ENCODE results near the gene ANGPTL2. TPM values are rescaled to one million over a fixed set of nuclear protein-coding genes. Genes with fewer than 3 reads are reported as not detected.

ANGPTL2 gene
- total and polyA plus RNA-seq, 2 of the 4 experiments (the other 2 are of a cell fraction), result 9.5 to 25.1 TPM

- CTCF ChIA-PET, result no interaction called here
- Histone ChIP-seq H3K14ac (replicated peaks; ENCODE audit: low read depth, low read length) (no peak overlapping the region), H3K18ac (ENCODE audit: low read depth, low read length) (no peak overlapping the region; the same call in 1 of the 2 replicates), H2BK20ac (ENCODE audit: low read depth, low read length) (no peak overlapping the region), H4K8ac (ENCODE audit: low read depth in 2 of 2, low read length in 2 of 2) (no peak overlapping the region), H4K91ac (ENCODE audit: insufficient read depth, low read depth, low read length) (no peak overlapping the region), H2AK9ac (replicated peaks; ENCODE audit: low read depth, low read length, poor library complexity) (no peak overlapping the region), H3K79me1 (ENCODE audit: low read depth in 1 of 2, low read length in 2 of 2) (no peaks in the 10 kb centered on the region), H2BK15ac (ENCODE audit: low read depth, low read length) (no peak overlapping the region), H4K5ac (ENCODE audit: low read depth, low read length) (no peak overlapping the region), H2AK5ac (ENCODE audit: low read depth, low read length) (no peak overlapping the region), H3K4me3 (ENCODE audit: insufficient read depth, low read depth, low read length) (no peak overlapping the region), H4K20me1 (ENCODE audit: insufficient read depth, low read length) (no peaks in the 10 kb centered on the region), H3K9me3 (ENCODE audit: control insufficient read depth, insufficient read depth, low read length) (0 out of 2 replicates have a peak, but pooled peaks cover 2% of the 10 kb centered on the region), H3K56ac (ENCODE audit: extremely low read depth, insufficient read depth, low read length) (no peak overlapping the region), H3K4me1 (ENCODE audit: control insufficient read depth, insufficient read depth, low read length) (peaks cover 11% of the 10 kb centered on the region), H3K36me3 (ENCODE audit: control insufficient read depth, insufficient read depth, low read length) (no peaks in the 10 kb centered on the region), H3K27me3 (ENCODE audit: control insufficient read depth, insufficient read depth, low read length) (no peaks in the 10 kb centered on the region), H3K9me1 (ENCODE audit: insufficient read depth, low read length) (peaks cover 2% of the 10 kb centered on the region; the same call in 1 of the 2 replicates), H2AFZ (replicated peaks; ENCODE audit: low read length, poor library complexity) (no peak overlapping the region), H3K4me2 (ENCODE audit: low read depth, low read length) (no peak overlapping the region), H3K4ac (ENCODE audit: low read depth, low read length) (no peak overlapping the region), H2BK5ac (ENCODE audit: low read depth, low read length, poor library complexity, severe bottlenecking) (no peak overlapping the region), H3K9ac (ENCODE audit: low read depth, low read length) (no peak overlapping the region), H3K27ac (ENCODE audit: insufficient read depth, low read length) (no peak overlapping the region), H3K23ac (ENCODE audit: low read depth, low read length) (no peak overlapping the region), H2BK120ac (ENCODE audit: low read depth, low read length) (no peak overlapping the region)
- in situ Hi-C loops (cut with MboI; ENCODE audit: low sequenced_read_pairs) (no loop called here), dilution Hi-C loops (cut with HindIII; ENCODE audit: low sequenced_read_pairs, unreplicated experiment) (no loop called here), intact Hi-C loops (cut with micrococcal nuclease) (no loop called here)
- POLR2A ChIA-PET (ENCODE audit: unreplicated experiment), result no interaction called here
- no peak for DNase-seq
- ATAC-seq (ENCODE audit: low read depth), result no peak
- WGBS, 2 experiments (ENCODE audit: extremely low coverage in 2 of 2, insufficient read length in 1 of 2), result 60% methylated on average over 1 of the region's 2 CpGs; no CpG with 5 or more reads in 1 of the 2 experiments
- BruUV-seq (replicated peaks), result no TSS peak
- TF ChIP-seq CHD1 (IDR thresholded peaks at IDR 0.05; ENCODE audit: low read depth, low read length) (no peak), RFX5 (IDR thresholded peaks at IDR 0.05; ENCODE audit: low read depth, low read length) (no peak), RCOR1 (IDR thresholded peaks at IDR 0.05; ENCODE audit: insufficient replicate concordance, low read length) (no peak), POLR2A (IDR thresholded peaks at IDR 0.05; ENCODE audit: low read depth, low read length) (no peak), CEBPB (IDR thresholded peaks at IDR 0.05; ENCODE audit: low read depth, low read length) (no peak), MAZ (IDR thresholded peaks at IDR 0.05; ENCODE audit: borderline replicate concordance, low read depth, low read length) (no peak)
- TF ChIP-seq, protein P1, sequence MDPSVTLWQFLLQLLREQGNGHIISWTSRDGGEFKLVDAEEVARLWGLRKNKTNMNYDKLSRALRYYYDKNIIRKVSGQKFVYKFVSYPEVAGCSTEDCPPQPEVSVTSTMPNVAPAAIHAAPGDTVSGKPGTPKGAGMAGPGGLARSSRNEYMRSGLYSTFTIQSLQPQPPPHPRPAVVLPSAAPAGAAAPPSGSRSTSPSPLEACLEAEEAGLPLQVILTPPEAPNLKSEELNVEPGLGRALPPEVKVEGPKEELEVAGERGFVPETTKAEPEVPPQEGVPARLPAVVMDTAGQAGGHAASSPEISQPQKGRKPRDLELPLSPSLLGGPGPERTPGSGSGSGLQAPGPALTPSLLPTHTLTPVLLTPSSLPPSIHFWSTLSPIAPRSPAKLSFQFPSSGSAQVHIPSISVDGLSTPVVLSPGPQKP (IDR thresholded peaks at IDR 0.05; ENCODE audit: borderline replicate concordance, low read depth, low read length), result no peak
Measured at GRCh38 chr9:127077644-127077946, 44.8 kb downstream of the ANGPTL2 start.
